ENCODE data around the gene AMOTL1.

GRCh38 chr11:94728541-94728940, 39.6 kb upstream of the AMOTL1 start:
- no peak for TF ChIP-seq FOXM1 (IDR thresholded peaks at IDR 0.05; ENCODE audit: low read depth)
- no peak for TF ChIP-seq REST (IDR thresholded peaks at IDR 0.05; ENCODE audit: low read depth, low read length)
